Measurements from ENCODE around the gene TNFSF15.

GRCh38 chr9:114851306-114851705 is 45.5 kb upstream of the TNFSF15 start:
- TF ChIP-seq ARNT (IDR thresholded peaks at IDR 0.05) (no peak), SP1 (IDR thresholded peaks at IDR 0.05) (no peak), FOXK2 (IDR thresholded peaks at IDR 0.05) (no peak), SUZ12 (IDR thresholded peaks at IDR 0.05) (no peak), FOXA1 (IDR thresholded peaks at IDR 0.05) (no peak), BHLHE40 (IDR thresholded peaks at IDR 0.05; ENCODE audit: borderline replicate concordance) (no peak), LEF1 (IDR thresholded peaks at IDR 0.05; ENCODE audit: borderline replicate concordance) (no peak), HDGF (IDR thresholded peaks at IDR 0.05; ENCODE audit: borderline replicate concordance) (no peak), CTBP1 (IDR thresholded peaks at IDR 0.05; ENCODE audit: borderline replicate concordance) (no peak), ELF4 (IDR thresholded peaks at IDR 0.05) (no peak), ZNF384 (IDR thresholded peaks at IDR 0.05) (no peak), FOXM1 (IDR thresholded peaks at IDR 0.05; ENCODE audit: borderline replicate concordance) (no peak), PKNOX1 (IDR thresholded peaks at IDR 0.05) (no peak), NFRKB (IDR thresholded peaks at IDR 0.05) (no peak)
